Measurements from ENCODE around the gene PPP2R3A.

The PPP2R3A gene

DNA sequence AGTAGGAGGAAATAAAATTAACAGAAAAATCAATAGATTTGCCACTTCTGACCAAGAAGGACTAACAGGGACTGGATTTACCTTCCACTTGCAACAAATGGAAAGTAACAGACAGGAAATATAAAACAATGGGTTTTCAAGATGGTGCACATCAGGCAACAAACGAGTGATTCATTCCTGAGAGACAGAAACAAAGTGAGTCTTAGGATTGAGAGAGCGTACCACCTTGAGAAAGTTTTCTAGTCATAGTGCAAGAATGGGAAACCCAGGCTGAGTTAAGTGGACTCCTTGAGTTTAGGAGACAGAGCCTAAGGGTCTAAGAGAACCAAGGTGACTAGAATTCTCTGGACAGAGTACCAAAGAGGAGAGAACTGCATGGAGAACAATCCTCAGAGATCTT lies 101.7 kb downstream of the PPP2R3A start:
- Histone ChIP-seq H3K4me2 (ENCODE audit: low read length) (no peak overlapping the region), H3K36me3 (replicated peaks; ENCODE audit: low read depth, low read length) (no peaks in the 10 kb centered on the region), H3K27ac (ENCODE audit: low read length) (no peak overlapping the region), H3K79me2 (ENCODE audit: low read length) (no peaks in the 10 kb centered on the region), H4K20me1 (ENCODE audit: insufficient read depth, low read length) (no peaks in the 10 kb centered on the region), H3K9me3 (ENCODE audit: insufficient read depth, low read length) (no peaks in the 10 kb centered on the region), H2AFZ (ENCODE audit: low read depth, low read length) (no peak overlapping the region), H3K4me3 (ENCODE audit: low read length) (no peak overlapping the region), H3K4me1 (ENCODE audit: low read length) (peaks cover 6% of the 10 kb centered on the region; the same call in 1 of the 2 replicates), H3K27me3 (ENCODE audit: low read depth, low read length) (no peaks in the 10 kb centered on the region; the same call in none of the 2 replicates), H3K9ac (ENCODE audit: low read length) (no peak overlapping the region)
- TF ChIP-seq CTCF (IDR thresholded peaks at IDR 0.05; ENCODE audit: low read depth, low read length) (no peak), EZH2phosphoT487 (IDR thresholded peaks at IDR 0.05; ENCODE audit: low read depth) (no peak)

DNA sequence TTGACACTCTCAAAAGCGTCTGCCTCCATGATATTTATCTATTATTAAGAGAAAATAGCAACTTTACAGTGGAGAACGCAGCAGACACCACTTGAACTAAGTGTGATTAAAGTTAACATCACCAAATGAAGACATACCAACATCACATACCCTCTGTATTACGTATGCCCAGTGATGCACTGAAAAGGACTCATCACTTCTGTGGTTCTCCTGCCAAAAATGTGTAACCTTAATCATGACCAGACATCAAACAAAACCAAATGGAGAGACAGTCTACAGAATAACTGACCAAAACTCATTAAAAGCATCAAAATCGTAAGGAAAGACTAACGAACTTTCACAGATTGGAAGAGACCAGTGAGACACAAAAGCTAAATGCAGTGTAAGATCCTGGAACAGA lies 103.2 kb downstream of the PPP2R3A start:
- TF ChIP-seq CTCF (IDR thresholded peaks at IDR 0.05; ENCODE audit: low read depth, low read length) (no peak), EZH2phosphoT487 (IDR thresholded peaks at IDR 0.05; ENCODE audit: low read depth) (no peak)
- Histone ChIP-seq H3K4me1 (ENCODE audit: low read length) (peaks cover 6% of the 10 kb centered on the region; the same call in 1 of the 2 replicates), H3K36me3 (replicated peaks; ENCODE audit: low read depth, low read length) (no peaks in the 10 kb centered on the region), H3K27ac (ENCODE audit: low read length) (no peak overlapping the region), H3K4me3 (ENCODE audit: low read length) (no peak overlapping the region), H2AFZ (ENCODE audit: low read depth, low read length) (no peak overlapping the region), H3K9me3 (ENCODE audit: insufficient read depth, low read length) (no peaks in the 10 kb centered on the region), H3K27me3 (ENCODE audit: low read depth, low read length) (peaks cover 4% of the 10 kb centered on the region), H4K20me1 (ENCODE audit: insufficient read depth, low read length) (no peaks in the 10 kb centered on the region), H3K79me2 (ENCODE audit: low read length) (no peaks in the 10 kb centered on the region), H3K4me2 (ENCODE audit: low read length) (no peak overlapping the region), H3K9ac (ENCODE audit: low read length) (no peak overlapping the region)

GRCh38 chr3:136069933-136070332 lies 104.4 kb downstream of the PPP2R3A start:
- Histone ChIP-seq H3K9me3 (ENCODE audit: insufficient read depth, low read length) (no peaks in the 10 kb centered on the region), H3K4me1 (ENCODE audit: low read length) (peaks cover 6% of the 10 kb centered on the region; the same call in 1 of the 2 replicates), H3K27me3 (ENCODE audit: low read depth, low read length) (peaks cover 10% of the 10 kb centered on the region), H3K9ac (ENCODE audit: low read length) (no peak overlapping the region), H3K36me3 (replicated peaks; ENCODE audit: low read depth, low read length) (no peaks in the 10 kb centered on the region), H3K79me2 (ENCODE audit: low read length) (no peaks in the 10 kb centered on the region), H2AFZ (ENCODE audit: low read depth, low read length) (no peak overlapping the region), H4K20me1 (ENCODE audit: insufficient read depth, low read length) (no peaks in the 10 kb centered on the region), H3K4me3 (ENCODE audit: low read length) (no peak overlapping the region), H3K27ac (ENCODE audit: low read length) (no peak overlapping the region), H3K4me2 (ENCODE audit: low read length) (no peak overlapping the region)
- TF ChIP-seq CTCF (IDR thresholded peaks at IDR 0.05; ENCODE audit: low read depth, low read length) (no peak), EZH2phosphoT487 (IDR thresholded peaks at IDR 0.05; ENCODE audit: low read depth) (no peak)

- Histone ChIP-seq H3K36me3 (replicated peaks; ENCODE audit: low read depth, low read length) (no peaks in the 10 kb centered on the region), H3K27me3 (ENCODE audit: low read depth, low read length) (peaks cover 10% of the 10 kb centered on the region), H3K9me3 (ENCODE audit: insufficient read depth, low read length) (no peaks in the 10 kb centered on the region), H4K20me1 (ENCODE audit: insufficient read depth, low read length) (no peaks in the 10 kb centered on the region), H3K9ac (ENCODE audit: low read length) (no peak overlapping the region), H3K79me2 (ENCODE audit: low read length) (no peaks in the 10 kb centered on the region), H3K4me2 (ENCODE audit: low read length) (no peak overlapping the region), H3K4me3 (ENCODE audit: low read length) (no peak overlapping the region), H3K4me1 (ENCODE audit: low read length) (peaks cover 6% of the 10 kb centered on the region; the same call in 1 of the 2 replicates), H3K27ac (ENCODE audit: low read length) (no peak overlapping the region), H2AFZ (ENCODE audit: low read depth, low read length) (no peak overlapping the region)
- no peak for TF ChIP-seq EZH2phosphoT487 (IDR thresholded peaks at IDR 0.05; ENCODE audit: low read depth)
- TF ChIP-seq CTCF (IDR thresholded peaks at IDR 0.05; ENCODE audit: low read depth, low read length), result no peak
These were observed 104.8 kb downstream of the PPP2R3A start for GRCh38 chr3:136070334-136070733.
